Esophagus (tissue), 2 donors: ENCODE results near the gene FADS1. TPM values are rescaled to one million over a fixed set of nuclear protein-coding genes. Genes with fewer than 3 reads are reported as not detected.

ENCODE experiments used
- H3K27ac ChIP-seq, 2 donors: one replicate each; pipeline ENCODE4 v1.5.1; 2013; ENCODE audit warnings: low read depth in 2 of 2, mild to moderate bottlenecking in 2 of 2, inconsistent platforms in 1 of 2, low read length in 1 of 2, moderate library complexity in 1 of 2
- H3K27me3 ChIP-seq, 2 donors: one replicate each; pipeline ENCODE4 v1.6.1; 2013; ENCODE audit warnings: low read length in 2 of 2, control low read depth in 1 of 2, mild to moderate bottlenecking in 1 of 2; ENCODE audit not compliant: insufficient read depth in 2 of 2, control insufficient read depth in 1 of 2
- H3K36me3 ChIP-seq, 2 donors: one replicate each; pipeline ENCODE4 v1.6.1; 2013; ENCODE audit warnings: low read length in 1 of 2; ENCODE audit not compliant: control insufficient read depth in 2 of 2, insufficient read depth in 2 of 2
- H3K4me1 ChIP-seq, 2 donors: one replicate each; pipeline ENCODE4 v1.6.1; 2013; ENCODE audit warnings: low read length in 1 of 2; ENCODE audit not compliant: control insufficient read depth in 2 of 2, insufficient read depth in 2 of 2
- H3K4me3 ChIP-seq, 2 donors: one replicate each; pipeline ENCODE4 v1.5.1; 2013; ENCODE audit warnings: low read length in 2 of 2, mild to moderate bottlenecking in 2 of 2, low read depth in 1 of 2, moderate library complexity in 1 of 2
- H3K9me3 ChIP-seq, 2 donors: one replicate each; pipeline ENCODE4 v1.6.1; 2013; ENCODE audit warnings: mild to moderate bottlenecking in 2 of 2, low read depth in 1 of 2, low read length in 1 of 2, moderate library complexity in 1 of 2; ENCODE audit not compliant: control insufficient read depth in 2 of 2, insufficient read depth in 1 of 2
- WGBS, 2 donors: extraction: QIAGEN DNeasy Blood & Tissue Kit; methylation state at CpG; one replicate each; pipeline ENCODE4 v1.1.7; 2013; 5-methylcytosine and 5-hydroxymethylcytosine counted together
- polyA plus RNA-seq, 2 donors: library from polyadenylated mRNA; stranded (reverse); fragments of 200-250 nt; gene quantifications; one replicate each; pipeline ENCODE4 v1.2.3, GENCODE V29; 2013
- donor health status: healthy with polysubstance abuse.
- donor health status: Bipolar disorder and iron deficiency.

Gene FADS1
- polyA plus RNA-seq, 2 donors: 1.1 to 1.6 TPM

GRCh38 chr11:61774411-61774810, 42.4 kb downstream of the FADS1 start:
- no peaks in the 10 kb centered on the region for H3K27me3 ChIP-seq
- peaks cover 0 to 8% of the 10 kb centered on the region in 2 donors for H3K4me1 ChIP-seq
- no peak overlapping the region for H3K4me3 ChIP-seq
- WGBS, 2 donors: 86 to 87% methylated on average over 12 of the region's 12 CpGs
- H3K36me3 ChIP-seq: no peaks in the 10 kb centered on the region
- no peak overlapping the region for H3K27ac ChIP-seq
- no peaks in the 10 kb centered on the region for H3K9me3 ChIP-seq

- H3K27ac ChIP-seq: no peak overlapping the region
- H3K4me1 ChIP-seq: peaks cover 0 to 8% of the 10 kb centered on the region in 2 donors
- no peaks in the 10 kb centered on the region for H3K36me3 ChIP-seq
- H3K4me3 ChIP-seq: no peak overlapping the region
- H3K27me3 ChIP-seq: no peaks in the 10 kb centered on the region
- H3K9me3 ChIP-seq: no peaks in the 10 kb centered on the region
- 79 to 87% methylated on average over 18 of the region's 18 CpGs for WGBS, 2 donors
These were observed 43.0 kb downstream of the FADS1 start for GRCh38 chr11:61773809-61774208.

- H3K9me3 ChIP-seq: no peaks in the 10 kb centered on the region
- no peak overlapping the region for H3K4me3 ChIP-seq
- peaks cover 0 to 8% of the 10 kb centered on the region in 2 donors for H3K4me1 ChIP-seq
- H3K27me3 ChIP-seq: no peaks in the 10 kb centered on the region
- no peak overlapping the region for H3K27ac ChIP-seq
- no peaks in the 10 kb centered on the region for H3K36me3 ChIP-seq
- WGBS, 2 donors: 74 to 80% methylated on average over 10 of the region's 10 CpGs
These were observed 43.4 kb downstream of the FADS1 start for GRCh38 chr11:61773356-61773755.

- H3K4me3 ChIP-seq: no peak overlapping the region
- 62 to 67% methylated on average over 5 to 7 of the region's 7 CpGs for WGBS, 2 donors
- H3K27me3 ChIP-seq: no peaks in the 10 kb centered on the region
- no peaks in the 10 kb centered on the region for H3K36me3 ChIP-seq
- H3K27ac ChIP-seq: no peak overlapping the region
- no peaks in the 10 kb centered on the region for H3K9me3 ChIP-seq
- peaks cover 0 to 3% of the 10 kb centered on the region in 2 donors for H3K4me1 ChIP-seq
These were observed 44.8 kb downstream of the FADS1 start for GRCh38 chr11:61771985-61772455.

GRCh38 chr11:61771195-61771894, 45.5 kb downstream of the FADS1 start:
- H3K4me1 ChIP-seq: peaks cover 0 to 2% of the 10 kb centered on the region in 2 donors
- H3K9me3 ChIP-seq: no peaks in the 10 kb centered on the region
- H3K36me3 ChIP-seq: no peaks in the 10 kb centered on the region
- no peaks in the 10 kb centered on the region for H3K27me3 ChIP-seq
- H3K27ac ChIP-seq: no peak overlapping the region
- H3K4me3 ChIP-seq: no peak overlapping the region
- 86 to 89% methylated on average over 14 to 15 of the region's 15 CpGs for WGBS, 2 donors

- Histone ChIP-seq H3K27me3 (no peaks in the 10 kb centered on the region), H3K27ac (no peak overlapping the region), H3K4me1 (no peaks in the 10 kb centered on the region), H3K9me3 (no peaks in the 10 kb centered on the region), H3K36me3 (no peaks in the 10 kb centered on the region), H3K4me3 (no peak overlapping the region)
- WGBS, 2 donors: 84 to 88% methylated on average over 19 to 20 of the region's 20 CpGs
These were observed 46.7 kb downstream of the FADS1 start for GRCh38 chr11:61769946-61770683.

- no peak overlapping the region for H3K27ac ChIP-seq
- 53 to 63% methylated on average over 32 to 33 of the region's 33 CpGs for WGBS, 2 donors
- no peaks in the 10 kb centered on the region for H3K9me3 ChIP-seq
- H3K4me3 ChIP-seq: no peak overlapping the region
- H3K4me1 ChIP-seq: no peaks in the 10 kb centered on the region
- no peaks in the 10 kb centered on the region for H3K27me3 ChIP-seq
- H3K36me3 ChIP-seq: no peaks in the 10 kb centered on the region
These were observed 47.5 kb downstream of the FADS1 start for GRCh38 chr11:61769169-61769920.

- Histone ChIP-seq H3K27me3 (no peaks in the 10 kb centered on the region), H3K4me1 (no peaks in the 10 kb centered on the region), H3K36me3 (no peaks in the 10 kb centered on the region), H3K9me3 (no peaks in the 10 kb centered on the region), H3K27ac (no peak overlapping the region), H3K4me3 (no peak overlapping the region)
- 63 to 73% methylated on average over 11 of the region's 11 CpGs for WGBS, 2 donors
These were observed 48.3 kb downstream of the FADS1 start for GRCh38 chr11:61768376-61769076.

- H3K36me3 ChIP-seq: no peaks in the 10 kb centered on the region
- no peaks in the 10 kb centered on the region for H3K9me3 ChIP-seq
- H3K4me1 ChIP-seq: no peaks in the 10 kb centered on the region
- H3K4me3 ChIP-seq: no peak overlapping the region
- no peak overlapping the region for H3K27ac ChIP-seq
- 68 to 81% methylated on average over 13 of the region's 13 CpGs for WGBS, 2 donors
- H3K27me3 ChIP-seq: no peaks in the 10 kb centered on the region
These were observed 50.4 kb downstream of the FADS1 start for GRCh38 chr11:61766353-61766841.
